SK-N-SH treated with all-trans-retinoic acid at 6 μM for 48 hours (cell line): ENCODE results near the gene KRTAP12-2.
"Not testable (repeated sequence)": the region's sequence is repeated elsewhere in the genome, so short reads cannot be mapped to it uniquely, and the experiment has no call there.

Source experiments
- ATAC-seq: fragments of 200-7000 bp; cut with Tn5 transposase; 3 replicates; pipeline ENCODE4 v1.9.1; 2020; ENCODE audit warnings: mild to moderate bottlenecking, moderate library complexity
- ARNTL ChIP-seq: fragments of 450-650 bp; formaldehyde crosslinking; IDR thresholded peaks from 2 replicates; pipeline ENCODE4 v1.5.0; 2020; ENCODE audit warnings: low read depth, mild to moderate bottlenecking, moderate library complexity, borderline replicate concordance
- BACH2 ChIP-seq: fragments of 250-450 bp; sonication (Bioruptor Pico); IDR thresholded peaks from 2 replicates; pipeline ENCODE4 v1.9.0; 2021; ENCODE audit warnings: mild to moderate bottlenecking, borderline replicate concordance
- CREB5 ChIP-seq: fragments of 250-450 bp; sonication (Bioruptor Pico); IDR thresholded peaks from 2 replicates; pipeline ENCODE4 v1.5.1; 2020; ENCODE audit warnings: low read depth, mild to moderate bottlenecking, moderate library complexity
- CSDC2 ChIP-seq: fragments of 250-450 bp; sonication (Bioruptor Pico); IDR thresholded peaks from 2 replicates; pipeline ENCODE4 v1.5.0; 2020; ENCODE audit warnings: mild to moderate bottlenecking, moderate library complexity
- CSRNP3 ChIP-seq: fragments of 250-450 bp; sonication (Bioruptor Pico); IDR thresholded peaks from 2 replicates; pipeline ENCODE4 v1.5.1; 2021; ENCODE audit warnings: mild to moderate bottlenecking, moderate library complexity
- ESRRG ChIP-seq: fragments of 250-450 bp; sonication (Bioruptor Pico); IDR thresholded peaks from 2 replicates; pipeline ENCODE4 v1.6.1; 2021; ENCODE audit warnings: mild to moderate bottlenecking
- OSR1 ChIP-seq: fragments of 250-450 bp; sonication (Bioruptor Pico); IDR thresholded peaks from 2 replicates; pipeline ENCODE4 v1.8.0; 2022; ENCODE audit warnings: moderate library complexity, mild to moderate bottlenecking, inconsistent platforms
- PATZ1 ChIP-seq: fragments of 250-450 bp; sonication (Bioruptor Pico); IDR thresholded peaks from 2 replicates; pipeline ENCODE4 v1.8.0; 2020; ENCODE audit warnings: mild to moderate bottlenecking, moderate library complexity, borderline replicate concordance
- POU6F1 ChIP-seq: fragments of 250-450 bp; sonication (Bioruptor Pico); IDR thresholded peaks from 2 replicates; pipeline ENCODE4 v1.8.0; 2021; ENCODE audit warnings: low read depth, mild to moderate bottlenecking, moderate library complexity, borderline replicate concordance
- PPARA ChIP-seq: fragments of 250-450 bp; sonication (Bioruptor Pico); IDR thresholded peaks from 2 replicates; pipeline ENCODE4 v1.5.0; 2020; ENCODE audit warnings: mild to moderate bottlenecking, borderline replicate concordance
- RARB ChIP-seq: fragments of 250-450 bp; sonication (Bioruptor Pico); IDR thresholded peaks from 2 replicates; pipeline ENCODE4 v1.8.0; 2021; ENCODE audit warnings: mild to moderate bottlenecking, moderate library complexity
- TCF4 ChIP-seq: fragments of 250-450 bp; sonication (Bioruptor Pico); IDR thresholded peaks from 2 replicates; pipeline ENCODE4 v1.8.0; 2021; ENCODE audit warnings: mild to moderate bottlenecking, moderate library complexity, borderline replicate concordance
- TSHZ2 ChIP-seq: fragments of 250-450 bp; sonication (Bioruptor Pico); IDR thresholded peaks from 2 replicates; pipeline ENCODE4 v1.5.0; 2020; ENCODE audit warnings: mild to moderate bottlenecking, moderate library complexity
- ZC3H10 ChIP-seq: fragments of 250-450 bp; sonication (Bioruptor Pico); IDR thresholded peaks from 2 replicates; pipeline ENCODE4 v1.5.1; 2021; ENCODE audit warnings: mild to moderate bottlenecking, moderate library complexity
- ZFP3 ChIP-seq: fragments of 250-450 bp; sonication (Bioruptor Pico); IDR thresholded peaks from 2 replicates; pipeline ENCODE4 v1.5.0; 2020; ENCODE audit warnings: mild to moderate bottlenecking, moderate library complexity
- ZFP30 ChIP-seq: fragments of 450-650 bp; formaldehyde crosslinking; IDR thresholded peaks from 2 replicates; pipeline ENCODE4 v1.5.0; 2022; ENCODE audit warnings: mild to moderate bottlenecking, moderate library complexity
- ZNF565 ChIP-seq: fragments of 450-650 bp; formaldehyde crosslinking; conservative IDR thresholded peaks from 2 replicates; pipeline ENCODE4 v1.5.0; 2020; ENCODE audit warnings: low read depth, mild to moderate bottlenecking, moderate library complexity
- ZNF70 ChIP-seq: fragments of 450-650 bp; formaldehyde crosslinking; IDR thresholded peaks from 2 replicates; pipeline ENCODE4 v1.5.0; 2020; ENCODE audit warnings: mild to moderate bottlenecking, moderate library complexity
- ZNF8 ChIP-seq: fragments of 450-650 bp; formaldehyde crosslinking; IDR thresholded peaks from 2 replicates; pipeline ENCODE4 v1.5.0; 2020; ENCODE audit warnings: mild to moderate bottlenecking, moderate library complexity

KRTAP12-2 gene

GRCh38 chr21:44686843-44687561, 20.3 kb upstream of the KRTAP12-2 start:
- ATAC-seq, result no peak
- TF ChIP-seq POU6F1 (CRISPR knock-in tag) (no peak), ZNF565 (CRISPR knock-in tag) (no peak), ZC3H10 (CRISPR knock-in tag) (no peak), PATZ1 (CRISPR knock-in tag) (no peak), ESRRG (no peak), PPARA (CRISPR knock-in tag) (no peak), TCF4 (CRISPR knock-in tag) (no peak), CSRNP3 (no peak), CSDC2 (no peak), BACH2 (no peak), ZNF8 (CRISPR knock-in tag) (no peak)

GRCh38 chr21:44686000-44686781, 19.5 kb upstream of the KRTAP12-2 start:
- ATAC-seq, result no peak
- TF ChIP-seq ARNTL (CRISPR knock-in tag) (no peak), BACH2 (no peak), OSR1 (CRISPR knock-in tag) (no peak), CREB5 (CRISPR knock-in tag) (no peak), TSHZ2 (CRISPR knock-in tag) (no peak), ZC3H10 (CRISPR knock-in tag) (no peak), ZNF565 (CRISPR knock-in tag) (no peak), CSDC2 (no peak), ZFP30 (no peak), ESRRG (no peak), ZNF70 (no peak), CSRNP3 (no peak), TCF4 (CRISPR knock-in tag) (no peak), RARB (CRISPR knock-in tag) (no peak), ZFP3 (CRISPR knock-in tag) (no peak)

- not testable (repeated sequence) for ATAC-seq
Observed at GRCh38 chr21:44685050-44685449, 18.3 kb upstream of the KRTAP12-2 start.
